Pancreas (tissue), 10 donors: Measurements from ENCODE around the gene DLGAP1. TPM values are rescaled to one million over a fixed set of nuclear protein-coding genes. Genes with fewer than 3 reads are reported as not detected.

Source experiments
- ATAC-seq, 4 donors: fragments of 200-7000 bp; cut with Tn5 transposase; one replicate each; pipeline versions ENCODE4 v1.8.0 to v1.9.1; 2020; ENCODE audit warnings: mild to moderate bottlenecking in 4 of 4, moderate library complexity in 4 of 4
- DNase-seq, 6 donors: peaks; one replicate each; pipeline ENCODE4 v3.0.0-alpha.2; 2020
- FAIRE-seq: peaks from 2 replicates; lab custom pipeline; 2012; peaks lifted over from hg19 to GRCh38; lab: Jason Lieb, UNC
- H3K27ac ChIP-seq, 4 donors: fragments of 200-600 bp; sonication (generic); 1 replicate in 3 of 4; 2 replicates in 1 of 4; pipeline versions ENCODE4 v1.5.0 to v1.8.0; 2020
- H3K27me3 ChIP-seq, 4 donors: fragments of 200-600 bp; one replicate each; pipeline ENCODE4 v1.8.0; 2021
- H3K36me3 ChIP-seq, 3 donors: fragments of 200-600 bp; sonication (generic) in 1 of 3; one replicate each; pipeline versions ENCODE4 v1.5.0 to v1.8.0; 2020 to 2021
- H3K4me1 ChIP-seq, 3 donors: fragments of 200-600 bp; one replicate each; pipeline ENCODE4 v1.8.0; 2021
- H3K4me3 ChIP-seq, 4 donors: fragments of 200-600 bp; sonication (generic) in 2 of 4; one replicate each; pipeline versions ENCODE4 v1.5.0 to v1.8.0; 2020 to 2021
- H3K9me3 ChIP-seq, 4 donors: fragments of 200-600 bp; one replicate each; pipeline ENCODE4 v1.8.0; 2021
- CTCF ChIP-seq, 4 donors: fragments of 200-600 bp; sonication (generic) in 3 of 4; IDR thresholded peaks; one replicate each; pipeline versions ENCODE4 v1.5.0 to v1.8.0; 2021; ENCODE audit warnings: antibody characterized with exemption in 4 of 4
- WGBS, 2 donors: extraction: QIAGEN DNeasy Blood & Tissue Kit; methylation state at CpG; one replicate each; pipeline ENCODE4 v1.1.7; 2013; 5-methylcytosine and 5-hydroxymethylcytosine counted together
- intact Hi-C, 3 donors: fragments of 100-400 bp; cut with DNase I; formaldehyde crosslinking; loops; one replicate each; pipeline versions ENCODE4 v1.11.1 to v1.14.2; 2022
- polyA plus RNA-seq, 2 donors: library from polyadenylated mRNA; stranded (reverse); fragments of 200-250 nt; gene quantifications; one replicate each; pipeline ENCODE4 v1.2.3, GENCODE V29; 2013
- total RNA-seq, 6 donors: library from RNA; stranded (reverse); fragmentation: NEBNext Ultra II Directional in 4 of 6; extraction: Animal tissue kit (Norgen Biotek cat#: 25700) in 4 of 6; gene quantifications; one replicate each; pipeline versions ENCODE4 v1.2.1 to v1.2.4, GENCODE V29; 2021 to 2023
- donor health status: healthy with polysubstance abuse.
- donor health status: DM: no; HTN: no; CAD: no; lungs with moderate emphysema.
- donor health status: DM: no; HTN: no; CAD: no.
- donor health status: control.
- donor health status: control.
- donor health status: Bipolar disorder and iron deficiency.
- donor health status: DM: yes; HTN: yes; CAD: no.
- donor health status: DM: no; HTN: no; CAD: no.
- donor health status: DM: no; HTN: no; CAD: no.
- donor health status: DM: yes; HTN: yes; CAD: no.

DLGAP1 gene
- total and polyA plus RNA-seq, 8 donors, result 0.12 to 0.62 (median 0.30) TPM; not detected in 2

- no peak overlapping the region for H3K4me3 ChIP-seq
- no peaks in the 10 kb centered on the region for H3K36me3 ChIP-seq
- H3K27me3 ChIP-seq, result no peaks in the 10 kb centered on the region
- 93 to 97% methylated on average over 6 of the region's 6 CpGs for WGBS, 2 donors
- no peak overlapping the region for H3K27ac ChIP-seq
- H3K4me1 ChIP-seq, result no peaks in the 10 kb centered on the region
- DNase-seq (no peak), ATAC-seq (no peak), FAIRE-seq (no peak)
- TF ChIP-seq CTCF (IDR thresholded peaks at IDR 0.05), result no peak
- no peaks in the 10 kb centered on the region for H3K9me3 ChIP-seq
- intact Hi-C loops, result no loop called here
These were observed 482.7 kb downstream of the DLGAP1 start for GRCh38 chr18:3972291-3972930.

DNA sequence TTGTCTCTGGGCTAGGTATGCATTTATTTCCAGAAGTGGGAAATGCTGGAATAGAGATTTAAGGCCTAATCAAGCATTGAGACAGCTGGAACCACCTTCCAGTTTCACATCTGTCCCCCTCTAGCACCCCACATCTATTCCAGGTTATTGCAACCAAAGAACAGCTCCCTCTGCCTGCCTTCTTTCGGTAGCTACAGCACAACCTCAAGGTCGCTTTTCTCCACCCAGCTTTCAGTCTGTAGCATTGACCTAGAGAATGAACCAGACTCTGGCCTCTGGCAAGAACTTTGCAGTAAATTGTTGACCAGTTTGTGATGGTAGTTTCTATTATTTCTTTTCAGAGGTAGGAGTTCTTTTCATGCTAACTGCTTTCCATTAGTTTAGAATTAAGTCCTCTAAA is 484.2 kb downstream of the DLGAP1 start:
- ATAC-seq (no peak), FAIRE-seq (no peak)
- 49 to 64% methylated on average over 2 of the region's 2 CpGs for WGBS, 2 donors

GRCh38 chr18:3967359-3968180 is 487.5 kb downstream of the DLGAP1 start:
- ATAC-seq, result no peak
- intact Hi-C loops, result no loop called here
- Histone ChIP-seq H3K4me3 (no peak overlapping the region), H3K4me1 (no peaks in the 10 kb centered on the region), H3K9me3 (no peaks in the 10 kb centered on the region), H3K36me3 (no peaks in the 10 kb centered on the region), H3K27me3 (no peaks in the 10 kb centered on the region), H3K27ac (peak overlapping the region in 1 of 4 donors; percentile 36)
- no peak for DNase-seq
- TF ChIP-seq CTCF (IDR thresholded peaks at IDR 0.05), result no peak
- no peak for FAIRE-seq
- WGBS, 2 donors, result 42 to 44% methylated on average over 4 of the region's 4 CpGs

More for the DNA sequence above, 484.2 kb downstream of the DLGAP1 start:
- intact Hi-C loops, result no loop called here
- no peaks in the 10 kb centered on the region for H3K9me3 ChIP-seq
- DNase-seq, result no peak
- H3K36me3 ChIP-seq, result no peaks in the 10 kb centered on the region
- H3K27me3 ChIP-seq, result no peaks in the 10 kb centered on the region
- no peak for TF ChIP-seq CTCF (IDR thresholded peaks at IDR 0.05)
- H3K4me3 ChIP-seq, result no peak overlapping the region
- no peaks in the 10 kb centered on the region for H3K4me1 ChIP-seq
- no peak overlapping the region for H3K27ac ChIP-seq

- FAIRE-seq (no peak), ATAC-seq (peak; percentile 68 to 94 (median 87)), DNase-seq (peak in 4 of 6 donors; percentile 31 to 45 (median 38))
- 34 to 39% methylated on average over 6 of the region's 6 CpGs for WGBS, 2 donors
- Histone ChIP-seq H3K36me3 (no peaks in the 10 kb centered on the region), H3K27me3 (no peaks in the 10 kb centered on the region), H3K27ac (peak overlapping the region in 2 of 4 donors; percentile 39 to 50), H3K4me1 (no peaks in the 10 kb centered on the region), H3K4me3 (no peak overlapping the region), H3K9me3 (no peaks in the 10 kb centered on the region)
- TF ChIP-seq CTCF (IDR thresholded peaks at IDR 0.05), result no peak
- intact Hi-C loops, result no loop called here
These were observed 488.3 kb downstream of the DLGAP1 start for GRCh38 chr18:3966642-3967358.
